ENCODE data around the gene ABCB8. TPM values are rescaled to one million over a fixed set of nuclear protein-coding genes. Genes with fewer than 3 reads are reported as not detected.

ABCB8 gene
- total and polyA plus RNA-seq, 2 experiments from 2014 or later = 29.6 to 31.6 TPM

DNA sequence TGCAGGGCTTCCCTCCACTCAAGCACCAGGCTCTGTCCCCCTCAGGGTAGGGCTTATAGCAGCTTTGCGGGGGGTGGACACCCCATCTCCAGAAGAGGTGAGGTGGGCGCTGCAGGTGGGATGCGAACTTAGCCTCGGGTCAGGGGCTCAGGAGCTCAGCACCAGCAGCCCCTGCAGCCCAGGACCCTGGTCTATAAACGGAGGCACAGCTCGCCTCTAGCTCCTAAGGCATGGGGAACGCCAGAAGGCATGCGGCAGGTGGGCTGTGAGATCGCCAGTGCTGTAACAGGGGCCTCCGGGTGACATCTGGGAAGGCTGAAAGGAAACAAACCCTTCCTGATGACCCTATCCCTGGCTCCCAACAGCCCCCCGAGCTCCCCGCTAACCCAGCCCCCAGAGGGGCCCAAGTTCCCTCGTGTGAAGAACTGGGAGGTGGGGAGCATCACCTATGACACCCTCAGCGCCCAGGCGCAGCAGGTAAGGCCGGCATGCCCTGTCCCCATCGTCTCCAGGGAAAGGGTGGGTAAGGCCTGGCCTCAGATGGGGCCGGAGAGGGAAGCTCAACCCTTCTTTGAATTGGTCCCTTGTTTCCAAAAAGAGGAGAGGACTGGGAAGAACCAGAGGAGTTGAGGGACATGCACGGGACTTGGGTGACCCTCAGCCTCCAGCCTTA is 33.3 kb upstream of the ABCB8 start:
- Histone ChIP-seq H2AFZ (no peak overlapping the region), H4K20me1 (ENCODE audit: insufficient read depth) (no peaks in the 10 kb centered on the region), H3K79me2 (ENCODE audit: insufficient read depth) (no peaks in the 10 kb centered on the region), H3K9me2 (ENCODE audit: insufficient read depth) (no peaks in the 10 kb centered on the region), H3K4me3 (no peak overlapping the region), H3F3A (ENCODE audit: insufficient read depth) (no peaks in the 10 kb centered on the region), H3K4me2 (ENCODE audit: unreplicated experiment) (no peak overlapping the region), H3K27ac (no peak overlapping the region), H3K9ac (no peak overlapping the region), H3K36me3 (ENCODE audit: low read depth) (no peaks in the 10 kb centered on the region), H3K27me3 (replicated peaks; ENCODE audit: insufficient read depth) (no peaks in the 10 kb centered on the region), H3K4me1 (ENCODE audit: insufficient read depth) (no peaks in the 10 kb centered on the region), H3K9me3 (ENCODE audit: low read depth) (no peaks in the 10 kb centered on the region)
- WGBS, 2 experiments (ENCODE audit: low coverage in 1 of 2, low lambda C conversion rate in 2 of 2, missing lambda C conversion rate in 2 of 2) = 52 to 65% methylated on average over 15 to 19 of the region's 19 CpGs
- in situ Hi-C loops (cut with MboI) = loop anchor here (10.0 kb wide), 1 partner anchor 60 kb away; the partner anchor contains the start of genes CDK5 and SLC4A2
- DNase-seq = no peak
- no peak for TF ChIP-seq EZH2phosphoT487 (IDR thresholded peaks at IDR 0.05; ENCODE audit: insufficient read depth, low read depth)
- TF ChIP-seq EZH2 (IDR thresholded peaks at IDR 0.05; ENCODE audit: insufficient read depth, poor library complexity, severe bottlenecking) = no peak

GRCh38 chr7:150996376-150997074 is 31.7 kb upstream of the ABCB8 start:
- H3F3A ChIP-seq (ENCODE audit: insufficient read depth) = no peaks in the 10 kb centered on the region
- 16 to 41% methylated on average over 18 to 31 of the region's 31 CpGs for WGBS, 2 experiments (ENCODE audit: low coverage in 1 of 2, low lambda C conversion rate in 2 of 2, missing lambda C conversion rate in 2 of 2)
- no peaks in the 10 kb centered on the region for H3K79me2 ChIP-seq (ENCODE audit: insufficient read depth)
- H3K36me3 ChIP-seq (ENCODE audit: low read depth) = no peaks in the 10 kb centered on the region
- in situ Hi-C loops (cut with MboI) = loop anchor here (10.0 kb wide), 1 partner anchor 58 kb away; the partner anchor contains the start of genes CDK5 and SLC4A2
- H3K9me2 ChIP-seq (ENCODE audit: insufficient read depth) = no peaks in the 10 kb centered on the region
- H3K27me3 ChIP-seq (replicated peaks; ENCODE audit: insufficient read depth) = no peaks in the 10 kb centered on the region
- no peak overlapping the region for H2AFZ ChIP-seq
- no peak for DNase-seq
- H3K27ac ChIP-seq = no peak overlapping the region
- no peaks in the 10 kb centered on the region for H4K20me1 ChIP-seq (ENCODE audit: insufficient read depth)
- TF ChIP-seq EZH2 (IDR thresholded peaks at IDR 0.05; ENCODE audit: insufficient read depth, poor library complexity, severe bottlenecking) (no peak), EZH2phosphoT487 (IDR thresholded peaks at IDR 0.05; ENCODE audit: insufficient read depth, low read depth) (no peak)
- H3K4me1 ChIP-seq (ENCODE audit: insufficient read depth) = no peaks in the 10 kb centered on the region
- H3K4me2 ChIP-seq (ENCODE audit: unreplicated experiment) = no peak overlapping the region
- no peak overlapping the region for H3K4me3 ChIP-seq
- H3K9me3 ChIP-seq (ENCODE audit: low read depth) = no peaks in the 10 kb centered on the region
- H3K9ac ChIP-seq = no peak overlapping the region

DNA sequence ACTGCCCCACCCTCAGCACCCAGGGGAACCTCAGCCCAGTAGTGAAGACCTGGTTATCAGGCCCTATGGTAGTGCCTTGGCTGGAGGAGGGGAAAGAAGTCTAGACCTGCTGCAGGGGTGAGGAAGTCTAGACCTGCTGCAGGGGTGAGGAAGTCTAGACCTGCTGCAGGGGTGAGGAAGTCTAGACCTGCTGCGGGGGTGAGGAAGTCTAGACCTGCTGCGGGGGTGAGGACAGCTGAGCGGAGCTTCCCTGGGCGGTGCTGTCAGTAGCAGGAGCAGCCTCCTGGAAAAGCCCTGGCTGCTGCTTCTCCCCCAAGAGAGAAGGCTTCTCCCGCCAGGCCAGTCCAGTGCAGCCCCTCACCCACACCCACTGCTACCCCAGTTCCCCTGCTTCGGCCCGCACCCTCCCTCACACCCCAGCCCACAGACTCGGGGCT is 31.2 kb upstream of the ABCB8 start:
- no peak for TF ChIP-seq EZH2 (IDR thresholded peaks at IDR 0.05; ENCODE audit: insufficient read depth, poor library complexity, severe bottlenecking)
- TF ChIP-seq EZH2phosphoT487 (IDR thresholded peaks at IDR 0.05; ENCODE audit: insufficient read depth, low read depth) = no peak

DNA sequence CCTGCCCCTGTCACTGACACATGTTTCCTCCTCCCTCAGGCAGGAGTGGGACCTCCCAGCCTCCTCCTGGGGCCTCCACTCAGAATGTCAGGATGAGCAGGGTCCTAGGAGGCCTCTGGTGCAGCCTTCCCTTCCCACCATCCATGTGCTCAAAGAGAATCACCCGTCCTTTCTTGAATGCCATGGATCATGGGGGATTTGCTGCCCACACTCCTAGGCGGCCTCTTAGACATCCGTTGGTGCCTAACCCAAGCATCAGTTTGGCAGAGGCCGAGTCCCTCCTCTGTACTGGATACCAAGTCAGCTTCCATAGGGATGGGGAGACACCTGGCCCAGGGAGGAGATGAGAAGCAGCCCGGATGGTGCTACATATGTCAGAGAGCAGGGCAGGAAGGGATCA is 30.4 kb upstream of the ABCB8 start:
- H3K27ac ChIP-seq = no peak overlapping the region
- WGBS, 2 experiments (ENCODE audit: low coverage in 1 of 2, low lambda C conversion rate in 2 of 2, missing lambda C conversion rate in 2 of 2) = 44% methylated on average over 5 of the region's 5 CpGs
- in situ Hi-C loops (cut with MboI) = loop anchor here (10.0 kb wide), 1 partner anchor 57 kb away; the partner anchor contains the start of genes CDK5 and SLC4A2
- H3K4me1 ChIP-seq (ENCODE audit: insufficient read depth) = no peaks in the 10 kb centered on the region
- H3K9ac ChIP-seq = no peak overlapping the region
- H3K9me3 ChIP-seq (ENCODE audit: low read depth) = no peaks in the 10 kb centered on the region
- H4K20me1 ChIP-seq (ENCODE audit: insufficient read depth) = no peaks in the 10 kb centered on the region
- no peaks in the 10 kb centered on the region for H3K27me3 ChIP-seq (replicated peaks; ENCODE audit: insufficient read depth)
- no peak for DNase-seq
- H3F3A ChIP-seq (ENCODE audit: insufficient read depth) = no peaks in the 10 kb centered on the region
- H3K9me2 ChIP-seq (ENCODE audit: insufficient read depth) = no peaks in the 10 kb centered on the region
- H3K4me3 ChIP-seq = no peak overlapping the region
- H3K4me2 ChIP-seq (ENCODE audit: unreplicated experiment) = no peak overlapping the region
- TF ChIP-seq EZH2 (IDR thresholded peaks at IDR 0.05; ENCODE audit: insufficient read depth, poor library complexity, severe bottlenecking) (no peak), EZH2phosphoT487 (IDR thresholded peaks at IDR 0.05; ENCODE audit: insufficient read depth, low read depth) (no peak)
- H3K36me3 ChIP-seq (ENCODE audit: low read depth) = no peaks in the 10 kb centered on the region
- no peaks in the 10 kb centered on the region for H3K79me2 ChIP-seq (ENCODE audit: insufficient read depth)
- H2AFZ ChIP-seq = no peak overlapping the region

More for the DNA sequence above, 31.2 kb upstream of the ABCB8 start:
- no peaks in the 10 kb centered on the region for H3K79me2 ChIP-seq (ENCODE audit: insufficient read depth)
- no peak for DNase-seq
- no peaks in the 10 kb centered on the region for H3K9me2 ChIP-seq (ENCODE audit: insufficient read depth)
- WGBS, 2 experiments (ENCODE audit: low coverage in 1 of 2, low lambda C conversion rate in 2 of 2, missing lambda C conversion rate in 2 of 2) = 91 to 94% methylated on average over 5 to 8 of the region's 8 CpGs
- no peak overlapping the region for H3K4me2 ChIP-seq (ENCODE audit: unreplicated experiment)
- no peak overlapping the region for H2AFZ ChIP-seq
- no peaks in the 10 kb centered on the region for H4K20me1 ChIP-seq (ENCODE audit: insufficient read depth)
- no peak overlapping the region for H3K9ac ChIP-seq
- in situ Hi-C loops (cut with MboI) = loop anchor here (10.0 kb wide), 1 partner anchor 58 kb away; the partner anchor contains the start of genes CDK5 and SLC4A2
- H3K27ac ChIP-seq = no peak overlapping the region
- no peaks in the 10 kb centered on the region for H3F3A ChIP-seq (ENCODE audit: insufficient read depth)
- H3K27me3 ChIP-seq (replicated peaks; ENCODE audit: insufficient read depth) = no peaks in the 10 kb centered on the region
- no peaks in the 10 kb centered on the region for H3K4me1 ChIP-seq (ENCODE audit: insufficient read depth)
- no peak overlapping the region for H3K4me3 ChIP-seq
- no peaks in the 10 kb centered on the region for H3K36me3 ChIP-seq (ENCODE audit: low read depth)
- H3K9me3 ChIP-seq (ENCODE audit: low read depth) = no peaks in the 10 kb centered on the region
